Measurements from ENCODE around the gene CS.

GRCh38 chr12:56304872-56305590, 4.9 kb upstream of the CS start:
- TF ChIP-seq CTCF (IDR thresholded peaks at IDR 0.05), result no peak
- TF ChIP-seq POLR2A (IDR thresholded peaks at IDR 0.05), result no peak

All from esophagus squamous epithelium (tissue), 4 donors.